GM12878 (cell line): ENCODE measurements around the gene ERC1.

Experiments
- BCL3 ChIP-seq: IDR thresholded peaks from 2 replicates; pipeline ENCODE4 v1.6.1; 2011; ENCODE audit warnings: borderline replicate concordance, low read depth, mild to moderate bottlenecking, moderate library complexity, low read length; ENCODE audit not compliant: insufficient read depth, poor library complexity, severe bottlenecking
- CREM ChIP-seq: IDR thresholded peaks from 2 replicates; pipeline ENCODE4 v1.6.1; 2014; ENCODE audit warnings: antibody characterized with exemption, low read depth
- CTCF ChIP-seq, 3 experiments: IDR thresholded peaks in 2 of 3; conservative IDR thresholded peaks in 1 of 3; 2 replicates each; pipeline ENCODE4 v1.5.1; 2011; ENCODE audit warnings: low read depth in 3 of 3, low read length in 3 of 3, mild to moderate bottlenecking in 3 of 3, control low read depth in 2 of 3, moderate library complexity in 2 of 3, inconsistent platforms in 1 of 3, mixed read lengths in 1 of 3; ENCODE audit not compliant: control insufficient read depth in 2 of 3, insufficient read depth in 1 of 3; ENCODE audit errors: extremely low read depth in 1 of 3
- DPF2 ChIP-seq: fragments of 450-650 bp; IDR thresholded peaks from 2 replicates; pipeline ENCODE4 v1.6.1; 2017; ENCODE audit warnings: mild to moderate bottlenecking
- HDAC6 ChIP-seq: fragments of 200-600 bp; sonication (generic); IDR thresholded peaks from one replicate; pipeline ENCODE4 v1.8.0; 2017; ENCODE audit warnings: antibody characterized with exemption; ENCODE audit not compliant: unreplicated experiment
- IRF3 ChIP-seq: fragments of 450-650 bp; IDR thresholded peaks from 2 replicates; pipeline ENCODE4 v1.6.1; 2014; ENCODE audit warnings: mild to moderate bottlenecking
- POLR2A ChIP-seq: IDR thresholded peaks from 2 replicates; pipeline ENCODE4 v1.6.1; 2011; ENCODE audit warnings: low read depth, mild to moderate bottlenecking, low read length
- SREBF1 ChIP-seq: IDR thresholded peaks from 2 replicates; pipeline ENCODE4 v1.6.1; 2012; ENCODE audit warnings: mild to moderate bottlenecking, low read length
- STAT3 ChIP-seq: IDR thresholded peaks from 2 replicates; pipeline ENCODE4 v1.6.1; 2011; ENCODE audit warnings: low read depth, low read length, improper control_type of control experiment
- TCF12 ChIP-seq: IDR thresholded peaks from 2 replicates; pipeline ENCODE4 v1.6.1; 2011; ENCODE audit warnings: low read depth, mild to moderate bottlenecking, low read length
- USF2 ChIP-seq: IDR thresholded peaks from 2 replicates; pipeline ENCODE4 v1.6.1; 2011; ENCODE audit warnings: low read depth, low read length, improper control_type of control experiment, borderline replicate concordance
- YY1 ChIP-seq: IDR thresholded peaks from 2 replicates; pipeline ENCODE4 v1.6.1; 2011; ENCODE audit warnings: low read depth, mild to moderate bottlenecking, low read length

- no peak for TF ChIP-seq DPF2
- TF ChIP-seq CTCF (IDR thresholded peaks at IDR 0.05 in 2 of 3, conservative IDR thresholded peaks at IDR 0.05 in 1 of 3; ENCODE audit: control insufficient read depth in 2 of 3, extremely low read depth in 1 of 3, insufficient read depth in 1 of 3, low read depth in 3 of 3, low read length in 3 of 3): no peak
- TF ChIP-seq HDAC6: no peak
- no peak for TF ChIP-seq USF2
- no peak for TF ChIP-seq SREBF1
- no peak for TF ChIP-seq TCF12
- no peak for TF ChIP-seq BCL3
- TF ChIP-seq IRF3: no peak
- no peak for TF ChIP-seq YY1
- no peak for TF ChIP-seq CREM
- TF ChIP-seq STAT3: no peak
- TF ChIP-seq POLR2A: no peak
Observed at GRCh38 chr12:1091350-1091749, 100.3 kb downstream of the ERC1 start.
